Kidney (tissue), 14 donors: Measurements from ENCODE around the gene ADGRL3. TPM values are rescaled to one million over a fixed set of nuclear protein-coding genes. Genes with fewer than 3 reads are reported as not detected.
A peak's percentile ranks its signal among the peaks of the same experiment; 100 is the strongest.

ENCODE experiments used
- DNase-seq, 5 donors: peaks; one replicate each; pipeline ENCODE4 v3.0.0-alpha.2; 2013 to 2020
- FAIRE-seq: peaks from 2 replicates; lab custom pipeline; 2012; peaks lifted over from hg19 to GRCh38; lab: Jason Lieb, UNC
- H3K27ac ChIP-seq, 2 donors: one replicate each; pipeline ENCODE4 v1.7.0; 2013; ENCODE audit warnings: low read depth in 2 of 2, low read length in 2 of 2, inconsistent platforms in 1 of 2
- H3K27me3 ChIP-seq: one replicate; pipeline ENCODE4 v1.7.1; 2013; ENCODE audit warnings: low read length, inconsistent platforms; ENCODE audit not compliant: control insufficient read depth, insufficient read depth
- H3K36me3 ChIP-seq, 3 donors: one replicate each; pipeline versions ENCODE4 v1.7.0 to v1.7.1; 2013; ENCODE audit warnings: low read length in 3 of 3, control low read depth in 1 of 3, inconsistent platforms in 1 of 3; ENCODE audit not compliant: insufficient read depth in 3 of 3, control insufficient read depth in 2 of 3
- H3K4me1 ChIP-seq, 3 donors: one replicate each; pipeline versions ENCODE4 v1.7.0 to v1.7.1; 2013; ENCODE audit warnings: low read length in 3 of 3, inconsistent platforms in 1 of 3, low read depth in 1 of 3; ENCODE audit not compliant: control insufficient read depth in 2 of 3, insufficient read depth in 2 of 3
- H3K4me3 ChIP-seq, 3 donors: one replicate each; pipeline versions ENCODE4 v1.7.0 to v1.8.1; 2013; ENCODE audit warnings: low read length in 3 of 3, control low read depth in 1 of 3, inconsistent platforms in 1 of 3
- H3K9ac ChIP-seq, 3 donors: one replicate each; pipeline versions ENCODE4 v1.7.0 to v1.7.1; 2013; ENCODE audit warnings: low read length in 3 of 3, control low read depth in 1 of 3, inconsistent platforms in 1 of 3
- H3K9me3 ChIP-seq, 3 donors: one replicate each; pipeline versions ENCODE4 v1.7.0 to v1.7.1; 2013; ENCODE audit warnings: low read length in 3 of 3, control low read depth in 1 of 3, inconsistent platforms in 1 of 3; ENCODE audit not compliant: control insufficient read depth in 2 of 3, insufficient read depth in 1 of 3
- intact Hi-C: fragments of 100-400 bp; cut with DNase I; formaldehyde crosslinking; loops from one replicate; pipeline ENCODE4 v1.11.1; 2022
- polyA plus RNA-seq: library from polyadenylated mRNA; stranded (reverse); fragments of 350-450 nt; fragmentation: Illumina TruSeq; extraction: RNeasy Lipid Tissue Mini Kit (QIAGEN cat#74804); gene quantifications from one replicate; pipeline ENCODE4 v1.2.3, GENCODE V29; 2014; ENCODE audit warnings: low read depth, low replicate concordance; ENCODE audit not compliant: insufficient read depth
- total RNA-seq: library from RNA; stranded (reverse); fragmentation: NEBNext Ultra II Directional; extraction: Animal tissue kit (Norgen Biotek cat#: 25700); gene quantifications from one replicate; pipeline ENCODE4 v1.2.1, GENCODE V29; 2021
- TF ChIP-seq, protein P1 (sequence below): IDR thresholded peaks from 3 replicates; pipeline ENCODE4 v1.5.1; 2012; ENCODE audit warnings: mild to moderate bottlenecking, moderate library complexity, borderline replicate concordance; ENCODE audit not compliant: insufficient read depth; ENCODE audit errors: extremely low read depth
- donor health status: control.
- donor health status: control.
- donor health status: control.
- donor health status: control.
- donor health status: control.
- donor health status: DM: yes; HTN: yes; CAD: no.
- donor health status: Normal renal cell carcinoma (clear cell type).

ADGRL3 gene
- total and polyA plus RNA-seq, 2 donors from 2014 or later: 1.3 to 8.9 TPM

DNA sequence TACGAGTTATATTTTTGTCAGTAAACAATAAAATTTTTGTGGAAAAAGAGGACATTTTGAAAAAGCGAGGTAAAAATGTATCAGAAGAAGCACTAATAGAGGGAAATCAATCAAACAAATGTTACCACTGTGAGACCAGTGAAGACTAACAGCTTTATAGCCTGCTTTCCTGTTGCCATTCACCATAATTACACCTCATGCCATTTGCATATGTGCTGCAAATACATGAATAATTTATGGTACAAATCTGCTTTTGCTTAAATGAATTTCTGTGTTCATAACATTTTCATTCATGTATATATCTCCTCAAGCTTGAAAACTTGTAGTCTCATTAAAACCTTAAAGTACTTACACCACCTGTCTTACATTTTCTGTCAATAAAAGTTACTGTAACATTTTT is 830.8 kb downstream of the ADGRL3 start:
- H3K27ac ChIP-seq: no peak overlapping the region
- H3K4me3 ChIP-seq: no peak overlapping the region
- no peak overlapping the region for H3K9ac ChIP-seq
- no peaks in the 10 kb centered on the region for H3K36me3 ChIP-seq
- no peaks in the 10 kb centered on the region for H3K4me1 ChIP-seq
- intact Hi-C loops: no loop called here
- no peaks in the 10 kb centered on the region for H3K9me3 ChIP-seq
- FAIRE-seq: no peak
- TF ChIP-seq, protein P1, sequence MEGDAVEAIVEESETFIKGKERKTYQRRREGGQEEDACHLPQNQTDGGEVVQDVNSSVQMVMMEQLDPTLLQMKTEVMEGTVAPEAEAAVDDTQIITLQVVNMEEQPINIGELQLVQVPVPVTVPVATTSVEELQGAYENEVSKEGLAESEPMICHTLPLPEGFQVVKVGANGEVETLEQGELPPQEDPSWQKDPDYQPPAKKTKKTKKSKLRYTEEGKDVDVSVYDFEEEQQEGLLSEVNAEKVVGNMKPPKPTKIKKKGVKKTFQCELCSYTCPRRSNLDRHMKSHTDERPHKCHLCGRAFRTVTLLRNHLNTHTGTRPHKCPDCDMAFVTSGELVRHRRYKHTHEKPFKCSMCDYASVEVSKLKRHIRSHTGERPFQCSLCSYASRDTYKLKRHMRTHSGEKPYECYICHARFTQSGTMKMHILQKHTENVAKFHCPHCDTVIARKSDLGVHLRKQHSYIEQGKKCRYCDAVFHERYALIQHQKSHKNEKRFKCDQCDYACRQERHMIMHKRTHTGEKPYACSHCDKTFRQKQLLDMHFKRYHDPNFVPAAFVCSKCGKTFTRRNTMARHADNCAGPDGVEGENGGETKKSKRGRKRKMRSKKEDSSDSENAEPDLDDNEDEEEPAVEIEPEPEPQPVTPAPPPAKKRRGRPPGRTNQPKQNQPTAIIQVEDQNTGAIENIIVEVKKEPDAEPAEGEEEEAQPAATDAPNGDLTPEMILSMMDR: no peak
- no peaks in the 10 kb centered on the region for H3K27me3 ChIP-seq
- no peak for DNase-seq

DNA sequence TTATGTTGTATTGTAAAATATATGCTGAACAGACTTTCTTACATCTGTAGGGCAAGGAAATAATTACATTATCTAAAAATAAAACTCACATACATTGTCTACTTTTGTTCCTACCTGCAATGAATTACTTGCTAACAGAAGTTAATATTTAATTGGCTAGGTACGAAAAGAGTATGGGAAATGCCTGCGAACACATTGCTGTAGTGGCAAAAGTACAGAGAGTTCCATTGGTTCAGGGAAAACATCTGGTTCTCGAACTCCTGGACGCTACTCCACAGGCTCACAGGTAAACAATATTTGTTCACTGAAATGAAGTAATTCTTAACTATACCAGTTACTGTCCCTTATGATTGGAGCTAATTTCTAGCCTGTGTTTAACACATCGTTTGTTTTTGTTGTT is 837.4 kb downstream of the ADGRL3 start:
- intact Hi-C loops: no loop called here
- peak overlapping the region in 1 of 3 donors; percentile 9 for H3K4me3 ChIP-seq
- TF ChIP-seq, protein P1: no peak
- no peaks in the 10 kb centered on the region for H3K4me1 ChIP-seq
- H3K27me3 ChIP-seq: no peaks in the 10 kb centered on the region
- H3K9ac ChIP-seq: no peak overlapping the region
- DNase-seq (peak in 2 of 5 donors; percentile 65 to 67), FAIRE-seq (no peak)
- no peaks in the 10 kb centered on the region for H3K36me3 ChIP-seq
- H3K27ac ChIP-seq: no peak overlapping the region
- H3K9me3 ChIP-seq: no peaks in the 10 kb centered on the region

DNA sequence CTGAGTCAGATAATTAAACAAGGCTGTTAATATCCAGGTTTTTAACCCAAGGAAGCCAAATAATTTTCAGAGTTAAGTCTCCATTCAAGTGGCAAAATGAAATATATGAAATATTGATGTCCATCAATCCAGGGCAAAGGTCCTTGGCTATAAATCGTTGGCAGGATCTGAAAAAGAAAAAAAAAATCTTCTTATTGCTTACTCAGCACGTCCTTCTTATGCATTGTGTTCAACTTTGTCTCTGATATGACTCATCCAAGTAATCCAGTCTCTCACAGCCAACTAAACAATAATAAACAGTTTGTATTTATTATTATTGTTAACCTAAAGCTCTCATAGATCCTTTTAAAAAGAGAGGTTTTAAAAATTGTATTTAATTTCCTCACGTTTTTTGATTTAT is 851.2 kb downstream of the ADGRL3 start:
- no peak overlapping the region for H3K9ac ChIP-seq
- H3K27ac ChIP-seq: no peak overlapping the region
- H3K4me3 ChIP-seq: no peak overlapping the region
- H3K4me1 ChIP-seq: no peaks in the 10 kb centered on the region
- no peak for FAIRE-seq
- intact Hi-C loops: no loop called here
- TF ChIP-seq, protein P1: no peak
- H3K27me3 ChIP-seq: no peaks in the 10 kb centered on the region
- H3K9me3 ChIP-seq: no peaks in the 10 kb centered on the region
- DNase-seq: no peak
- H3K36me3 ChIP-seq: no peaks in the 10 kb centered on the region

DNA sequence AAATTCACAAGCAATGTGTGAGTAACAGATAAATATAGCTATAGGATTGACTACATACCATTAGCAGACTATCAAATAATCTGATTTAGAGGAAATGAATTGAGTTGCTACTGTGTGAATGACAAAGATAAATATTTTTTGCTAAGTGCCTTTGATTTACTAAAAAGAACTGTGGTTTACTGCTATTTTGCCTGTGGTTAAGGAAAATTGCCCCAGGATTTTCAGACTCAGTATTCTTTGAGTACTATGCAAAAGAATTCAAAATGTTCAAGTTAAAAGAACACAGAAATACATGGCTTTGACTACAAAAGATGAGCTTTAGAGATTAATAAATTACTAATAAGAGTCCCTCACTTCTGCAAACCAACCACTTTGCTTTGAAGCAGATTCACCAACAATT is 853.8 kb downstream of the ADGRL3 start:
- Histone ChIP-seq H3K9me3 (no peaks in the 10 kb centered on the region), H3K9ac (no peak overlapping the region), H3K36me3 (no peaks in the 10 kb centered on the region), H3K4me1 (no peaks in the 10 kb centered on the region), H3K4me3 (no peak overlapping the region), H3K27ac (no peak overlapping the region), H3K27me3 (no peaks in the 10 kb centered on the region)
- FAIRE-seq: no peak
- TF ChIP-seq, protein P1: no peak
- DNase-seq: no peak
- intact Hi-C loops: no loop called here
